C4-2B (cell line): ENCODE results near the gene STARD13.

Experiments used
- H3K27ac ChIP-seq: fragments of 450-650 bp; 2 replicates; pipeline ENCODE4 v1.5.1; 2017
- CTCF ChIP-seq: fragments of 450-650 bp; conservative IDR thresholded peaks from 2 replicates; pipeline ENCODE4 v1.5.1; 2017; ENCODE audit warnings: mild to moderate bottlenecking
- ZFX ChIP-seq: fragments of 450-650 bp; IDR thresholded peaks from 2 replicates; pipeline ENCODE4 v1.6.1; 2017

The STARD13 gene

GRCh38 chr13:33323801-33324510 is 38.4 kb upstream of the STARD13 start:
- H3K27ac ChIP-seq = no peak overlapping the region
- no peak for TF ChIP-seq ZFX
- no peak for TF ChIP-seq CTCF

GRCh38 chr13:33322965-33323668 is 37.6 kb upstream of the STARD13 start:
- H3K27ac ChIP-seq = no peak overlapping the region
- TF ChIP-seq ZFX = no peak
- TF ChIP-seq CTCF = no peak

GRCh38 chr13:33322543-33322809 is 36.9 kb upstream of the STARD13 start:
- no peak overlapping the region for H3K27ac ChIP-seq
- TF ChIP-seq ZFX (no peak), CTCF (no peak)

GRCh38 chr13:33321686-33322542 is 36.4 kb upstream of the STARD13 start:
- TF ChIP-seq CTCF (no peak), ZFX (no peak)
- H3K27ac ChIP-seq = no peak overlapping the region

- H3K27ac ChIP-seq = no peak overlapping the region
- TF ChIP-seq ZFX (no peak), CTCF (no peak)
Measured at GRCh38 chr13:33319859-33320258, 34.3 kb upstream of the STARD13 start.

GRCh38 chr13:33318744-33319143 is 33.2 kb upstream of the STARD13 start:
- TF ChIP-seq ZFX (no peak), CTCF (no peak)
- H3K27ac ChIP-seq = no peak overlapping the region

- H3K27ac ChIP-seq = no peak overlapping the region
Measured at GRCh38 chr13:33318037-33318436, 32.5 kb upstream of the STARD13 start.

More at GRCh38 chr13:33318037-33318436, 32.5 kb upstream of the STARD13 start:
- TF ChIP-seq ZFX = no peak
- no peak for TF ChIP-seq CTCF
